Measurements from ENCODE around the gene IMMP2L.

Gene IMMP2L

DNA sequence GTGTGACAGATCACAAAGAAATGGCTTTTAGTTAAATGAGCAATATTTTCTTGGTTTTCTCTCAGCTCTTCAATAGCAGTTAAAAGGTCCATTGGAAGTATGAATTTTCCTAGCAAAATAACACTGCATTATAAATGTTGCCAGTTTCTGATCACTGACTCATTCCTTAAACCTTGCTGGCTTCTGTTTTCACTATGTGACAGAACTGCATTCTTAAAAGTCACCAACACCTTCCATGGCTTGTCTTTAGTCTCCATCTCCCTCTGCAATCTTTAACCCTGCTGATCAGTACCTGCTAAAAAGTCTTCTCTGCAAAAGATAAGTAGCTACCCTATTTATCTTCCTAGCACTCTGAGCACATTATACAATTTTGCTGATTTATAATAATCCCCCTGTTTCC is 876.4 kb downstream of the IMMP2L start:
- Mint-ChIP-seq H3K4me3 (no peak overlapping the region), H3K36me3 (ENCODE audit: low read depth) (no peaks in the 10 kb centered on the region), H3K9me3 (no peaks in the 10 kb centered on the region), H3K27me3 (ENCODE audit: low read depth, poor library complexity) (no peaks in the 10 kb centered on the region), H3K27ac (no peak overlapping the region), H3K4me1 (no peaks in the 10 kb centered on the region)
- TF ChIP-seq, protein P1, sequence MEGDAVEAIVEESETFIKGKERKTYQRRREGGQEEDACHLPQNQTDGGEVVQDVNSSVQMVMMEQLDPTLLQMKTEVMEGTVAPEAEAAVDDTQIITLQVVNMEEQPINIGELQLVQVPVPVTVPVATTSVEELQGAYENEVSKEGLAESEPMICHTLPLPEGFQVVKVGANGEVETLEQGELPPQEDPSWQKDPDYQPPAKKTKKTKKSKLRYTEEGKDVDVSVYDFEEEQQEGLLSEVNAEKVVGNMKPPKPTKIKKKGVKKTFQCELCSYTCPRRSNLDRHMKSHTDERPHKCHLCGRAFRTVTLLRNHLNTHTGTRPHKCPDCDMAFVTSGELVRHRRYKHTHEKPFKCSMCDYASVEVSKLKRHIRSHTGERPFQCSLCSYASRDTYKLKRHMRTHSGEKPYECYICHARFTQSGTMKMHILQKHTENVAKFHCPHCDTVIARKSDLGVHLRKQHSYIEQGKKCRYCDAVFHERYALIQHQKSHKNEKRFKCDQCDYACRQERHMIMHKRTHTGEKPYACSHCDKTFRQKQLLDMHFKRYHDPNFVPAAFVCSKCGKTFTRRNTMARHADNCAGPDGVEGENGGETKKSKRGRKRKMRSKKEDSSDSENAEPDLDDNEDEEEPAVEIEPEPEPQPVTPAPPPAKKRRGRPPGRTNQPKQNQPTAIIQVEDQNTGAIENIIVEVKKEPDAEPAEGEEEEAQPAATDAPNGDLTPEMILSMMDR (IDR thresholded peaks at IDR 0.05), result no peak
- DNase-seq, result no peak

DNA sequence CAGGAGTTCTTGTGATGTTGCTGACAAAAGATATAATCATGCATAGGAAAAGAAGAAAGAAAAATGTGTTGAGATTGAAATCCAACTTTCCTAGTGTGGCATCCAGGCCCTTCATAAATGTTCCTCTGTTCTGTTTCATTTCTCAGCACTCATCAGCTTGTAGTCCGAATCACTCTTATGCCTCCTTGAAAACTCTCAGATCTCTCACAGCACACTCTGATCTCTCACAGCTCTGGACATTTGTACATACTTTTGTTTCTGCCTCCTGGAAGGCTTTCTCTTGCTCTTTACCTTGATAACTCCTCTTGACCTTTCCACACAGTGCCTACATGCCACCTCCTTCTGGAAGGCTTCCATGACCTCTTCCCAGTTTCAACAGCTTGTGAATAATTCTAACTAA is 880.4 kb downstream of the IMMP2L start:
- H3K36me3 Mint-ChIP-seq (ENCODE audit: low read depth), result no peaks in the 10 kb centered on the region
- no peaks in the 10 kb centered on the region for H3K9me3 Mint-ChIP-seq
- no peak overlapping the region for H3K27ac Mint-ChIP-seq
- DNase-seq, result no peak
- no peak overlapping the region for H3K4me3 Mint-ChIP-seq
- no peaks in the 10 kb centered on the region for H3K27me3 Mint-ChIP-seq (ENCODE audit: low read depth, poor library complexity)
- TF ChIP-seq, protein P1 (IDR thresholded peaks at IDR 0.05), result no peak
- no peaks in the 10 kb centered on the region for H3K4me1 Mint-ChIP-seq

DNA sequence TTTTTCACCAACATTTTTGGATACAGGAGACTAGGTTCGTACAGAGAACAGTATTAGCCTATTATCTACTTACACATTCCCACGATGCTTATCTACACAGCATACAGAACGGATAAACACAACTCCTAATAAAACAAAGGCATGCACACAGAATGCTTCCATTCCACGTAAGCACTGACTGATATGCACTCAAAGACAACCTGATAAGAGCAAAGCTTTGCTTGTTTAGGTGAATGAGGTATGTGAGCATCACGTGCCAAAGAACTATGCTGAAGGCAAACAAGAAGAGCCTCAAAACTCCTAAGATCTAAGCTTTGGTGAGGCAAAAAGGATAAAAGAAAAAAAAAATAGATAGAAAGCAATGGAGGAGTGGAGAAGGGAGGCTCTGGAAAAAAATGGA is 884.9 kb downstream of the IMMP2L start:
- no peaks in the 10 kb centered on the region for H3K27me3 Mint-ChIP-seq (ENCODE audit: low read depth, poor library complexity)
- H3K4me1 Mint-ChIP-seq, result no peaks in the 10 kb centered on the region
- H3K9me3 Mint-ChIP-seq, result peaks cover 17% of the 10 kb centered on the region
- no peak overlapping the region for H3K4me3 Mint-ChIP-seq
- H3K27ac Mint-ChIP-seq, result no peak overlapping the region
- no peak for DNase-seq
- TF ChIP-seq, protein P1 (IDR thresholded peaks at IDR 0.05), result no peak
- H3K36me3 Mint-ChIP-seq (ENCODE audit: low read depth), result peaks cover 11% of the 10 kb centered on the region

DNA sequence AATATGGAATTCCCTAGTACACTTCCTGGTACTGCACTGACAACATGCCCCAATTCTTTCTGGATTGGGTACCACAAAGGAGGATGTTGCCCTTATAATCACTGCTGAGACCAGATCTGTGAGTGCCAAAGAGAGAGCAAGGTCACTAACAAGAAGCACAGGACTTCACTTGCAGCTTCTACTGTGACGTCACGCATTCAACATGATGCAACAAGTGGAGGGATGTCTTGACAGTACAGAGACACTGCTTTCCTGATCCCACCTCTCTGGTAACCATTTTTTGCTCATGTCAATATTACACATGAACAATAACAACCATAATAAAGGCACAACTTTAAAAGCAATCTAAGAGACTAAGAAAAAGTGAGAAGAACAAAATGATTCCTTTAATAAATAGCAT is 885.5 kb downstream of the IMMP2L start:
- Mint-ChIP-seq H3K4me3 (no peak overlapping the region), H3K27ac (no peak overlapping the region), H3K27me3 (ENCODE audit: low read depth, poor library complexity) (no peaks in the 10 kb centered on the region), H3K4me1 (no peaks in the 10 kb centered on the region), H3K36me3 (ENCODE audit: low read depth) (peaks cover 11% of the 10 kb centered on the region), H3K9me3 (peaks cover 17% of the 10 kb centered on the region)
- TF ChIP-seq, protein P1 (IDR thresholded peaks at IDR 0.05), result no peak
- DNase-seq, result no peak

DNA sequence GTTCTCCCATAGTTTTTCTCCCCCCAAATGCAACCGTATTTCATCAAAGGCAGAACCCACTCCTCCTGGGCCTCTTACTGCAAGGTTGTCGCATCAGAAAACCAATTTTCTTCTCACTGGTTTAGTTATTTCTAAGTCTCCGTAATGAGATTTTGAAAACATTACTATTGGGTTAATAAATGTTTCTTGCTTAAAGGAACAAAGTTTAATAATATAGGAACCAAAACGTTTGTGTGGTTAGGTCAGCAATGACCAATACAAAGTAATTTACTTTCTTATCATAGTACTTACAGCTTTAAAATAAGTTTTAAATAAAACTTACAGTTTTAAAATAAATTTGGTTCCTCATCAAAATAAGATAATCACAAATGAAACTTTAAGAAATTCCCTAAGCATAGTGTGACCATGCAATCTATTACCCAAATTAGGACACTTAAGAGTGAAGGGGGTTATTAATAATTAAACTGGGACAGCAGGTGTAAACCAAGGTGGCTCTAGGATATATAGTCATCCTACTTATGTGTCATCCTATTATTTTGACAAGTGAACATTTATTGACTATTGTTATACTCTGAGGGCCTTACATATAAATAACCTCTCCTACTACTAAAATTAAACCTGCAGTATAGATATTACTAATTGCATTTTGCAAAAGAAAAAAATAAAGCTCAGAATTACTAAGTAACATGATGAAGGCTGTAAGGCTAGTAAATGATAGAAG is 886.7 kb downstream of the IMMP2L start:
- Mint-ChIP-seq H3K9me3 (peaks cover 21% of the 10 kb centered on the region), H3K27me3 (ENCODE audit: low read depth, poor library complexity) (no peaks in the 10 kb centered on the region), H3K4me3 (no peak overlapping the region), H3K36me3 (ENCODE audit: low read depth) (peaks cover 11% of the 10 kb centered on the region), H3K4me1 (no peaks in the 10 kb centered on the region), H3K27ac (no peak overlapping the region)
- TF ChIP-seq, protein P1 (IDR thresholded peaks at IDR 0.05), result no peak
- DNase-seq, result no peak

DNA sequence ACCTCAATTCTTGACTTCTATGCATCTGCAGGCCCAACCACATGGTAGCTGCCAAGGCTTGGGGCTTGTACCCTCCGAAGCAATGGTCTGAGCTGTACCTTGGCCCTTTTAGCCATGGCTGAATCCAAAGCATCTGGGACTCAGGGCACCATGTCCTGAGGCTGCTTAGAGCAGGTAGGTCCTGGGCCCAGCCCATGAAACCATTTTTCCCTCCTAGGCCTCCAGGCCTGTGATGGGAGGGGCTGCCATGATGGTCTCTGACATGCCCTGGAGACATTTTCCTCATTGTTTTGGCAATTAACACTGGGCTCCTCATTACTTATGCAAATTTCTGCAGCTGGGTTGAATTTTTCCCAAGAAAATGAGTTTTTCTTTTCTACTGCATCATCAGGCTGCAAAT is 889.1 kb downstream of the IMMP2L start:
- Mint-ChIP-seq H3K4me3 (no peak overlapping the region), H3K4me1 (no peaks in the 10 kb centered on the region)

More for the DNA sequence above, 889.1 kb downstream of the IMMP2L start:
- Mint-ChIP-seq H3K36me3 (ENCODE audit: low read depth) (peaks cover 11% of the 10 kb centered on the region), H3K9me3 (peaks cover 21% of the 10 kb centered on the region), H3K27me3 (ENCODE audit: low read depth, poor library complexity) (no peaks in the 10 kb centered on the region), H3K27ac (no peak overlapping the region)
- TF ChIP-seq, protein P1 (IDR thresholded peaks at IDR 0.05), result no peak
- DNase-seq, result no peak

Measured in nephron progenitor cell (in vitro differentiated cells).